Stimulated activated CD4-positive, alpha-beta T cell treated with anti-CD3 and anti-CD28 coated beads, Interleukin-2, amount 100 ng/mL, for 48 hours (primary cell): Measurements from ENCODE around the gene C19orf47.

ENCODE experiments used
- DNase-seq, 2 donors: peaks; one replicate each; pipeline ENCODE4 v3.0.0-alpha.2; 2020

The C19orf47 gene, protein sequence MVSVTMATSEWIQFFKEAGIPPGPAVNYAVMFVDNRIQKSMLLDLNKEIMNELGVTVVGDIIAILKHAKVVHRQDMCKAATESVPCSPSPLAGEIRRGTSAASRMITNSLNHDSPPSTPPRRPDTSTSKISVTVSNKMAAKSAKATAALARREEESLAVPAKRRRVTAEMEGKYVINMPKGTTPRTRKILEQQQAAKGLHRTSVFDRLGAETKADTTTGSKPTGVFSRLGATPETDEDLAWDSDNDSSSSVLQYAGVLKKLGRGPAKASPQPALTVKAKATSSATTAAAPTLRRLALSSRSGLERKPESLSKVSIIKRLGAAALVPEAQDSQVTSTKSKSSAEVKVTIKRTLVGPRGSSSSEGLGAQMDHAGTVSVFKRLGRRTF

DNA sequence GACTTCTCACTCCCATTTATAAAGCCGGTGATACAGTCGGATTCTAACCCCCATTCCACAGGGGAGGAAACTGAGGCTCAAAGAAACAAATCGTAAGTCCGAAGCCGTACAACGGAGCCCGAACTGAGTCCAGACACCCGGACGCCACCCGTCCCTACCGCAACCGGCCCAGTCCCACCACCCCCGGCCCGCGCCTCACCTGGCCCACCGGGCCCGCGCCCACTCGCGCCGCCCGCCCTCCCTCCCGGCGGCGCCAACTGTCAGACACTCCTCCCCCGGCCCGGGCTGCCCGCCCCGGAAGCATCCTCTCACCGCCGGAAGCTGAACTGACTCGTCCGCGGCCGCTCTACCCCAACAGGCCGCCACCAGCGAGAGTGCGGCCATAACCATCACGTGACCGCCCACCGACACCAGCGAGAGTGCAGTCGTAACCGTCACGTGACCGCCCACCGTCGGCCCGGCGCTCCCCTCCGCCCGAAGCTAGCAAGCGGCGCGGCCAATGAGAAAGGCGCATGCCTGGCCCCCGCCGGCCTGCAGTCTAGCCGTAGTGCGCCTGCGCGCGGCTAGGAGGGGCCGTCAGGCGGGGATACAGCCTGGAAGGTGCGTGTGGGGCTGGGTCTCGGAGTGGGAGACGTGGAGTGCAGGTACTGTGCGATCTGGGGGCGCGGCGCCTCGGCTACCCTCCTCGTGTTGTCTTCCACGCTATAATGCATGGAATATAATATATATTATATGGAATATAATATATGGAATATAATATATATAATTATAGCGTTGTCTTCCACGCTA, at the start of gene C19orf47, which contains the start of gene PLD3:
C19orf47 (minus strand) TSS at position 273 of the 789 bp plus-strand sequence. CDS start 6,540 bp downstream, outside the sequence.
PLD3 (plus strand) TSS at position 571 of the 789 bp plus-strand sequence. CDS start 17,789 bp downstream, outside the sequence.
- peak; percentile 96 for DNase-seq

DNA sequence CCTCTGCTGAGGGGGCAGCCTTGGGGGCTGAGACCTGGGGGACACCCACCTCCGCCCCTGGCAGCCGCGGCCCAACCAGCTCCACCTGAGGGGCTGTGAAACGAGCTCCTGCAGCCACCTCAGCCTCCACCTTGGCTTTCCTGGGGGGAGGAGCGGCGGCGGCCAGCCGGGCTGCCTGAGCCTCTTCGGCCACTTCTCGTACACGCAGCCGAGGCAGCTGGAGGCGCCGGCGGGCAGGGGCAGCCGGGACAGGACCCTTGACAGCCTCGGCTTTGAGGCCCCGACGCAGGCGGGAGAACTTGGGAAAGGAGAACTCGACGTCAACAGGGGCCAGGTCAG, 49.3 kb upstream of the C19orf47 start:
- DNase-seq: no peak

DNA sequence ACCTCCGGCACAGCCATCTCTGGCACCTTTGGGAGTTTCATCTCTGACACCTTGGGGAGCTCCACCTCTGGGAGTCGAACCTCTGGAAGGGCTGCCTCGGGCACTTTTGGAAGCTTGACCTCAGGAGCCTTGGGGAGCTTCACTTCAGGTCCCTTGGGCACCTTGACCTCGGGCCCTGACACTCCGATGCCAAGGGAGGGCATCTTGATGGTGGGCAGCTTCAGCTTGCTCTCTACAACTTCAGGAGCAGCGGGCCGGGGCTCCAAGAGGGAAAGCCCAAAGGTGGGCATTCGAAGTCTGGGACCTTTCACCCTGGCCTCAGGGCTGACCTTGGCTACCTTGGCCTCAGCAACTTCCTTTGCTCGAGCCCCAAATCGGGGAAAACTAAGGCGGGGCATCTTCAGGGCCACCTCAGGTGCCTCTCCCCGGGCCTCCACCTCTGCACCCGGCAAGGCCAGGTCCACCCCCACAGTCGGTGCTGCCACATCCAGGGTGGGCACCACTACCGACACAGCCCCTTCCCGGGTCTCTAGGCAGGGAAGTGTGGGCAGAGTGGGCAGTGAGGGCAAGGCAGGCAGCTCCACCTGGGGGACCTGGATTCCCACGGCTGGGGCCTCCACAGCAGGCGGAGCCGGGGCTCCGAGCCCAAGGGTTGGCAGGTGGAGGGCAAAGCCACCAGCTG, 48.8 kb upstream of the C19orf47 start:
- DNase-seq: no peak

DNA sequence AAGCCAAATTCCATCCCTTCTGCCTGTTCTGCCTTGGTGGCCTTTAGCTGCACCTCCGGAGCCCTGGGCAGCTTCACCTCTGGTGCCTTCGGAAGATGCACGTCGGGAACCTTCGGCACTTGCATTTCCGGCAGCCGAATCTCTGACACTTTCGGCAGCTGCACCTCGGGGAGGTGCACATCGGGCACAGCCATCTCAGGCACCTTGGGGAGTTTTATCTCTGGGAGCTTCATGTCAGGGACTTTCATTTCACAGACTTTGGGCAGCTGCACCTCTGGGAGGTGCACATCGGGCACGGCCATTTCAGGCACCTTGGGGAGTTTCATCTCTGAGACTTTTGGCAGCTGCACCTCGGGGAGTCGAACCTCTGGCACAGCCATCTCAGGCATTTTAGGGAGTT, 47.8 kb upstream of the C19orf47 start:
- DNase-seq: no peak

DNA sequence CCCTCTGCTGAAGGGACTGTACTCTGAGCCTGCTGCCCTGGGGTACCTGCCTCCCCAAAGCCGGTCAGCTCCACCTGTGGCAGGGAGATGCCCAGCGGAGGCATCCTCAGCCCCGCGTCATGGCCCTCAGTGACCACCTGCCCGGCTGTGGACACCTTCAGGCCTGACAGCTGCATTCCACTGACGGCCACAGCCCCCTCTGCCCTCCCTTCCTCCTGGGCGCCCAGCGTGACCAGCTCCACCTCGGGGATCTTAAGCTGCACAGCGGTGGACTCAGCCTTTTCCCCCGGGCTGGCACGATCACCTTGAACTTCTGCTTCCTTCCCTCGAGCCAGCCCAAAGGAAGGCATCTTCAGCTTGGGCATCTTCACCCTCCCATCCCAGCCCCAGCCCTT, 46.6 kb upstream of the C19orf47 start:
- DNase-seq: no peak

DNA sequence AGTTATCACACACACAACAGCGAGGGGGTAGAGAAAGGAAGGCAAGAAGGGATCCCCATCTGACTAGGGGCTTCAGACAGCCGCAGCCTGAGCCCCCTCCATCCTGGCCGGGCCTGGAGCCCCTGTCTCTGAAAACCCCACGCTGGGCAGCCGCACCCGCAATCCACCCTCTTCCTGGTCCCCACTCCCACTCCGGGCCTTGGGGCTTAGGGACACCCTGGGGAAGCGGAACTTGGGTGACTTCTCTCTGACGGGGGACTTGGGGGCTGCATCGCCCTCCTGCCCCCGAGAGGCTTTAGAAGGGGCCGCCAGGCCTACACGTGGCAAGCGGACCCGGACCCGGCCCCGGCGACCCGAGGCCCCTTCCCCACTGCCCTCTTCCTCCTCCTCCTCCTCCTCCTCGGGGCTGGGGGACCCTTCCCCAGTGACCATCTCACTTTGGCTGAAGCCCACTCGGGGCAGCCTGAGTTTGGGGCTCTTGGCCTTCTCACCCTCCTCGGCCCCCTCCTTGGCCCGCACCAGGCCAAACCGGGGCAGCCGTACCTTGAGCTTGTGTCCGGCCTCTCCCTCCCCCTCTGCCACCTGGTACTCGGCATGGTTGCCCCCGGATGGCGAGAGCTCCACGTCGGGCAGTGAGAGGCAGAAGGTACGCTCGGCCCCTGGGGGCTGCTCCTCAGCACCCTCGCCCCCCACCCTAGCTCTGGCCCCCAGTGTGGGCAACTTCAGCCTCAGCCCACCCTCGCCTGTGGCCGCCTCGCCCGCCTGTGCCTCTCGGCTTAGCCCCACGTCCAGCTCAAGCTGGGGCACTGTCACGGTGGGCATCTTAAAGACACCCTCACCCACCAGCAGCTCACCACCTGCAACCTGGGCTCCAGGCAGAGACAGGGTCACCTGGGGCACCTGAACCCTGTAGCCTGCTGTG, 46.0 kb upstream of the C19orf47 start:
- DNase-seq: no peak

DNA sequence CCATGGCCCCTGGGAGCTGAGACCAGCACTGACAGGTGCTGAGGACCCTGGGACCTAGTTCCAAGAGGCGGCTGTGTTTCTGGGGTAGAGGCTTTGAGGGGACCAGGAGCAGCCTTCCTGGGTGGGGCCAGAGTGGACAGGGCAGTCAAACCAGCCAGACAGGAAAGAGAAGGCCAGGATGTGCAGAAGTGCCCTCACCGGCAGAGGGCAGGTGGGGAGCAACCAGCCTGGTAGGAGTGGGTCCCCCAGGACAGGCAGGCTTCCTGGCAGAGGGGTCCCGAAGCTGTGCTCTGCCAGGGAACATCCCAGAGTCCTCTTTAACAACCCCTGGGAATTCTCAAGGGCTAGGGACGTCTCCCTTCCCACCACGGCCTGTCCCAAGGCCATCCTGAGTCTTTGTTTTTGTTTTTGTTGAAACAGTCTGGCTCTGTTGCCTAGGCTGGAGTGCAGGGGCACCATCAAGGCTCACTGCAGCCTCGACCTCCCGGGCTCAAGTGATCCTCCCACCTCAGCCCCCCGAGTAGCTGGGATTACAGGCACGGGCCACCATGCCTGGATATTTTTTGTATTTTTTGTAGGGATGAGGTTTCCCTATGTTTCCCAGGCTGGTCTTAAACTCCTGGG, 44.8 kb upstream of the C19orf47 start:
- no peak for DNase-seq

DNA sequence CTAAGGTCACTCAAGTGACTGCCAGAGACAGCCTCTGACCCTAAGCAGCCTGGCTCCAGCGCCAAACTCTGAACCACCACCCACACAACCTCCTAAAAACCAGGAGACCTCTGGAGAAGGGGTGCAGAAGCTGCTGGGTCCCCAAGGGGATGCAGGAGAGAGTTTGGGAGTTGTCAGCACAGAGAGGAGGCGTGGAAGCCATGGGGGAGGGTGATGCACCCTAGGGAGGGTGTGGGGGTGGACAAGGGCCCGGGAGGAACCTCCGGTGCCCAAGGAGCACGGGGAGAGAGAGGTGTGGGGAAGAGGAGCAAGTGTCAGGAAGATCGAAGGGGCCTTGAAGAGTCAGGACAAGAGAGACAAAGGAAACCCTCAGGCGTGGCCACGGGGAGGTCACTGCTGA, 43.9 kb upstream of the C19orf47 start:
- no peak for DNase-seq

DNA sequence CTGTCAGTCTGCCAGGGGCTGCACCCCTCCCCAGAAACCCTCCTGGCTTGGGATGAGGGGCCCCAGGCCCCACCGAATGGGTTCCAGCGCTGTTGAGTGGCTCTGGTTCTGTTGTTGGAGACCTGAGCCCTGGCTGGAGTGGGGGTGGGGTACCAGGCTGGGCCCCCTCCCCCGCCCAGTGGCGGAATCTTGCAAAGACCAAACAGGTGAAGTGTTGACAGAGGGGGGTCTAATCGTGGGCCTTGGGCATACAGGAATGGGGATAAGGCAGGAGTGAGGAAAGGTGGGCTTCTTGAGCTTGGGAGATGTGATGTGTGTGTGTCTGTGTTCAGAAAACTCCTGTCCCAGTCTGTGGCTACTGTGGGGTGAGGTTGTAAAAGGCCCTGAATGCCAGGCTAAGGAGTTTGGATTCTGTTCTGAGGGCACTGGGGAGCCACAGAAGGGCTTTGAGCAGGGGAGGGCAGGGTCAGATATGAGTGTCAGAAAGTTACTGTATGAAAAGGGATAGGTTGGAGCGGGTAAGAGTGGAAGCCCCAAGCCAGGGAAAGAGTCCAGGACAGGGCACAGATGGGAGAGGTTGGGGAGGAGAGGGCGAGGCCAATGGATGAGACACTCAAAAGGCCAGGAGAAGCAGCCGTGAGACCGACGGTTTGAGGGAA, 42.0 kb upstream of the C19orf47 start, which contains the start of gene HIPK4:
HIPK4 (minus strand) TSS at position 98 of the 659 bp plus-strand sequence. CDS start 279 bp downstream, outside the sequence.
- no peak for DNase-seq

DNA sequence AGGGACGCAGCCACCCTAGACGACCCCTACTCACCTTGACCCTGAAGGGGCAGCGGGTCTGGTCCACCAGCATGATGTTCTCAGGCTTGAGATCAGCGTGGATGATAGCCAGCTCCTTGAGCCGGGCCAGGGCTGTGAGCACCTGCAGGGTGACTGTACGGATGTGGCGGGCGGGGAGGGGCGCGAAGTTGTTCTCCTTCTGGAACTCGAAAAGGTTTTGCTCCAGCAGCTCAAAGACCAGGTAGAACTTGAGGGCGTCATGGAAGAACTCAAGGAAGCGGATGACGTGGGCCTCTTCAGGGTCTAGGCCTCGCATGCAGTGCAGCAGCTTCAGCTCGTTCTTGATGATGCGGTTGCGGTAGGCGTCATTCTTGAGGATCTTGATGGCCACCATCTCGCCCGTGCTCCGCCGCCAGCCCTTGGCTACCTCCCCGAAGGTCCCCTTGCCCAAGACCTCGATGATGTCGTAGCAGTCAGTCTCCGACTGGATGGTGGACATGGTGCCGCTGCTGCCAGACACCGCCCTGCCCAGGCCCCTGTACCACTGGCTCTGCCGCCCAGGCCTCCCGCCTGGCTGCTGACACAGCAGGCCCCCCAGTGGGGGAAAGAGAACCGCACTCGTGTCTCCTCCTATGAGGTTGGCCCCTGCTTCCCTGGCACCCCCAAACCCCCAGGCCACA, 41.3 kb upstream of the C19orf47 start:
- DNase-seq: no peak

DNA sequence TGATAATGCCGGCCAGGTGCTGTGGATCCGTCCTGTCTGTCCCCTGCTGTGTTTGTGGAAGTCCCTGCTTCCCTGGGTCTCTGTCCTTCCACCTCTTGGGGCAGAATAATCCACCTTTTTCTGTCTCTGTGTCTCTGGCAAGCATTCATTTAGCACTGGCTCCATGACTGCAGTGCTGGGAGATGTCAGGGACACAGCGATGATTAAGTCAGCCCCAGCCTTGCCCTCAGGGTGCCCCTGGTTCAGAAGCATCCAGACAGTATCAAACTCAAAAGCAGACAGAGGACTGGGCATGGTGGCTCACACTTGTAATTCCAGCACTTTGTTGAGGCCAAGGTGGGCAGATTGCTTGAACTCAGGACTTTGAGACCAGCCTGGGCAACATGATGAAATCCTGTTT, 40.3 kb upstream of the C19orf47 start:
- no peak for DNase-seq

DNA sequence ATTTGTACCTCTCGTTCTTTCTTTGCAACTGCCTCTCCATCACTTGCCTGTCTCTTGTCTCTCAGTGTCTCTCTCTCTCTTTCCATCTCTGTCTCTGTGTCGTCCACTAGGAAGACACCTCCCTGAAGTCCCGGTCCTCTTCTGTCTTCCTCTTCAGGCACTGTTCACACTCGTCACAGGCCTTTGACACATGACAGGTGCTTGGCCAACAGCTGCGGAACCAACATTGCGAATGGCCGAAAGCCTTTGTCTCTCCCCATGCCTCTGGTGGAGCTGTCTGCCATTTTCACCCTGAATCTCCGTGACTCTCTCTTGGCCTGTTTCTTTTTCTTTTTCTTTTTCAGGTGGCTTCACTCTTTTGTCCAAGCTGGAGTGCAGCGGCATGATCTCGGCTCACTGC, 39.0 kb upstream of the C19orf47 start:
- no peak for DNase-seq

DNA sequence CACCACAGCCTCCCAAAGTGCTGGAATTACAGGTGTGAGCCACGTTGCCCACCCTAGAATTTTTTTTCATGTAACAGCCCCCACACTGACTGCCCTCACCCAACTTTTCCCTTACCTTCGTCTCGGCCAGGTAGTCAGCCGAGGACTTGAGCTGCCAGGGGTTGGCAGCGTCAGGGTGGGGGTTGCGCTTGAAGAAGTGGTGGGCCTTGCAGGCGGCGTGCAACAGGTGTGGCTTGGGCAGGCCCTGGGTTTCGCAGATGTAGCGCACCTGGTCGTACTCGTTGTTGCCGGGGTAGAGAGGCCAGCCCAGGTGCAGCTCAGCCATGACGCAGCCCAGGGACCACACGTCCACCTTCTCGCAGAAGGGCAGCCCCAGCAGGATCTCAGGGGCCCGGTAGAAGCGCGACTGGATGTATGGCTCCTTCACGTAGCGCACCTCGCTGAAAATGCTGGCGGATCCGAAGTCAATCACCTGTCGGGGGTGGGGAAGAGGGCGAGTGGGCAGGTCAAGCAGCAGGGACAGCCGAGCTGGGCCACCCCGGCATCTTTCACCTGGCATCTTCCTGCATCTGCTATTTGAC, 35.6 kb upstream of the C19orf47 start:
- DNase-seq: no peak

DNA sequence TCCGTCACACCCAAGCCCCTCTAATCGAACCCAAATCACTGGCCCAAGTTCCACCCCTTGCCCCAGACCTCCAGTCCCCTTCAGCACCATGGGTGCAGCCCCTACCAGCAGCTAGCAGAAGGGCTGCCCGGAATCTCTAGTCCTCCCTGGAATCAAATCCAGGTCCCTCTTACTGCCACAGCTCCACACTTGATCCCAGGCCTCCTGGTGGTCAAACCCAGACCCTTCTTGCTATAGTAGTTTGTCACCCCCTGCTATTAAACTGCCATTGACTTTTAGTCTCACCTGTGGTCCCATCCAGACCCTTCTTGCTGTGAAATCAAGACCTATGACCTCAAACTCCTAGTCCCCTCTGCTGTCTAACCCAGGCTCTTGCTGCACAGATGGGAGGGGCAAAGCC, 33.1 kb upstream of the C19orf47 start:
- no peak for DNase-seq

DNA sequence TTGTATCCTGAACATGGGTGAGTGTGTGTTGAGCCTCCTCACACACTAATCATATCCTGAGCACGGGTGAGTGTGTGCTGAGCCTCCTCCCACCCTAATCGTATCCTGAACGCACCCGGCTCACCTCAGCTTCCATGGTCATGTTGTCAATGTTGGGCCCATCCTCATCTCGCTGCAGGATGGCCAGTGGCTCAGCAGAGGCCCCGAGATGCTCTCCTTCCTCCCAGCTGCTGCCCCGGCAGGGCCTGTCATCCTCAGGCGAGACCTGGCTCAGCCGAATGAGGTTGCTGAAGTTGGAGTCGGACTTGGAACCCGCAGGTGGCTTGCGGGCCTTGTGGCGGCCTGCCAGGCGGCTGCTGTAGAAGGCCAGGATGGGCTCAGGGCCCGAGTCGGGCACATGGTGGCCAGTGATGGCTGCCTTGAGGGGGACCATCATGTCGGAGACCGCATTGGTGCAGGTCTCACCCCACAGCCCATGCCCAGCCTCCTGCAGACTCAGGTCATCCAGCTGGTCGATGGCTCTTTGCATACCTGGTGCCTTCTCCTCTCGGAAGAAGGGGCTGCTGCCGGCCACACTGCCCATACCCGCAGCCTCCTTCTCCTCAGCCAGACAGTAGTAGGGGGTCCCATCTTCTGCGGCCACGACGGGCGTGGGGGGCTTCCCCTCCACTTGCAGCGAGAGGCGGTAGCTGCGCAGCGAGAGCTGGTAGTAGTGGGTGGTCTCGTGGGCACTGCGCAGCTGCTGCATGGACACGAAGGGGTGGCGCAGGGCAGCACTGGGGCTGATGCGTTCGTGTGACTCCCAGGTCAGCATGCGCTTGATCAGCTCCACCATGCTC, 32.2 kb upstream of the C19orf47 start:
- no peak for DNase-seq

DNA sequence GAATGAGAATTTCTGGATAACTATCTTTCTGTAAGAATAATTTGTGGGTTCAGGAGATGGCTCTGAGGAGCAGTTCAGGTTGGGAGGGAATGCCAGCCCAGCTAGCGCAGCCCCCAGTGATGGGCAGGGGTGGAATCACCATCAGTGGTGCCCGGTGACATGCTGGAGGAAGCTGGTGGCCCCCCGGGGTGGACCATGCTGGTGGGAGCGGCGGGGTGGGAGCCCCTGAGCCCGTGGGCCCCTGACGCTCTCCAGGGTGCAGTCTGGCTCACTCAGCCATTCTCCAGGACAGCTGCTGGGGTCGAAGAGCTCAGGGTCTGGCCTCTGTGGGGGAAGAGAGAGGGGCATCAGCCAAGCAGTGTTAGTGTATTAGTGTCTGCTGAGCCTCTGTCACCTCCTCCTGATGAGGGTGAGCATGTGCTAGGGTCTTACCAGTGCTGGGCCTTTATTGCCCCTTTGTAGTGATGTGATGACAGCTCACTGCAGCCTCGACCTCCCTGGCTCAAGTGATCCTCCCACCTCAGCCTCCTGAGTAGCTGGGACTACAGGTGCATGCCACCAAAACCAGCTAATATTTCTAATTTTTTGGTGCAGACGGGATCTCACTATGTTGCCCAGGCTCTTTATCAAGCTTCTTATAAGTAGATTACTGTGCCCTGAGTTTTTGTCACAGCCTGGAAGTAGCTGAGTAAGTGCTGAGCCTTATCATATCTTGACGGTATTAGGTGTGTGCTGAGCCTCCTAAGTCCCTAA, 31.4 kb upstream of the C19orf47 start:
- DNase-seq: no peak

DNA sequence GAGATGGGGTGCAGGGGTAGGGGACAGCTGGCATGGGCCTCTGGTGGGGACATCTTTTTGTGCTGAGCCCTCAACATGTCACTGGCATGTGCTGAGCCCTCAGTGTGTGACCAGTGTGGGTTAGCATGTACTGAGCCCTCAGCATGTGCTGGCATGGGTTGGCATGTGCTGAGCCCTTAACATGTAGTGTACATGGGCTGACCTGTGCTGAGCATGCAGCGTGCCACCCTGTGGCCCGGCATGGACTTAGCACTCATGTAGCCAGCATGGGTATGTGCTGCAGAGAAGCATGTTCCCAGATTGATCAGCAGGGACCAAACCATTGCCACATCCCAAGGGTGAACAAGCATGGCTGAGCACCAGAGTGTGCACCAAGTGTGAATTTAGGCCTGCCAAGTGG, 30.3 kb upstream of the C19orf47 start:
- no peak for DNase-seq

DNA sequence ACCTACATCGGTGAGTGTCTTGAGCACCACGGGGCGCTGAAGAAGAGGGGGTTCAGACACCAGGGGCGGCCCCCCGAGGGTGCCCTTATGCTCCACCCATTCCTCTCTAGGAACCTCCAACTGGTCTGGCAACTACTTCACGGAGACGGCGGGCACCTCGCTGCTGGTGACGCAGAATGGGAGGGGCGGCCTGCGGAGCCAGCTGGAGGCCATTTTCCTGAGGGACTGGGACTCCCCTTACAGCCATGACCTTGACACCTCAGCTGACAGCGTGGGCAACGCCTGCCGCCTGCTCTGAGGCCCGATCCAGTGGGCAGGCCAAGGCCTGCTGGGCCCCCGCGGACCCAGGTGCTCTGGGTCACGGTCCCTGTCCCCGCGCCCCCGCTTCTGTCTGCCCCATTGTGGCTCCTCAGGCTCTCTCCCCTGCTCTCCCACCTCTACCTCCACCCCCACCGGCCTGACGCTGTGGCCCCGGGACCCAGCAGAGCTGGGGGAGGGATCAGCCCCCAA, 29.7 kb upstream of the C19orf47 start:
- no peak for DNase-seq
